ENCODE results near the gene KATNAL1. TPM values are rescaled to one million over a fixed set of nuclear protein-coding genes. Genes with fewer than 3 reads are reported as not detected.

Gene KATNAL1
- polyA plus RNA-seq, 1 of the 3 experiments (the other 2 are of a cell fraction) = 5.1 TPM

DNA sequence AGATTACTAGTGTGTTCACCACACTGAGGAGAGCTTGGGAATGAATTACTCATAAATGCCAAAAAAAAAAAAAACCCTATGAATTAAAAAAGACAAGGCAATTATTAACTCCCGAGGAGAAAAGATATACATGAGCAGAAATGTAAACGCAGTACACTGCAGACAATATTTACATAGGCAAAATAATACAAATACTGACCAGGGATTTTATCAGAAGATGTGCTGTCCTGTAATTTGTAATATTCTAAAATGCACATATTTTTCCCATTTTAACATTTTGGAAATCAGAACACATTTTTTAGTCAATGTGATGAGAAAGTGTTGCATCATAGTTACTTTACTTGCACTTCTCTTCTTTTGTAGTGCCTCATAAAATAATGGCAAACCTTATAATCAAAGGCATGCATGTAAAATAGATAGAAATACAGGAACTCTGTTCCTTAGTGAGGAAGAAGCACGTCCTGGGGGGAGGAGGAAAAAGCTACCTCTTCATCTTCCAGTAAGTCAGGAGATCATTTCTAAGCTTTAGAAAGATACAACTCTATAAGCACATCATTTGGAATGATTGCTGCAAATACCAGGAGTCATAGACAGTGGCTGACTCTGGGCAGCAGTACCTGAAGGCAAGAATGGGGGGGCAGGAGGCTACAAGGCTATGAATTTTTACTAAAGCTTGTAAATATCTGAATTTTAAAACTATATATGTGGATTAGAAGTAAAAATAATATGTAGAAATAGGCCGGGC lies 46.3 kb upstream of the KATNAL1 start:
- POLR2A ChIA-PET = interaction anchor here (0.6 to 0.8 kb wide), 2 partner anchors 20 to 221 kb away, joined by 3 to 6 read pairs; no protein-coding TSS in a partner anchor
- WGBS (ENCODE audit: low lambda C conversion rate) = 67% methylated on average over 4 of the region's 4 CpGs
- H3K9me3 ChIP-seq = peaks cover 7% of the 10 kb centered on the region; the same call in 1 of the 2 replicates
- H3K27ac ChIP-seq (ENCODE audit: low read depth in 2 of 2, low read length in 1 of 2) = no peak overlapping the region
- H3K9me2 ChIP-seq = no peaks in the 10 kb centered on the region
- H2AFZ ChIP-seq (ENCODE audit: low read depth) = no peak overlapping the region
- no peak overlapping the region for H3K4me2 ChIP-seq
- no peaks in the 10 kb centered on the region for H3K36me3 ChIP-seq (replicated peaks in 1 of 2; ENCODE audit: control insufficient read depth in 1 of 2, insufficient read depth in 2 of 2, low read length in 1 of 2)
- no peak overlapping the region for H3K9ac ChIP-seq
- H3F3A ChIP-seq (replicated peaks; ENCODE audit: insufficient read depth) = no peaks in the 10 kb centered on the region
- H4K20me1 ChIP-seq (ENCODE audit: insufficient read depth) = no peaks in the 10 kb centered on the region
- H3K27me3 ChIP-seq (ENCODE audit: insufficient read depth) = no peaks in the 10 kb centered on the region
- H3K79me2 ChIP-seq (ENCODE audit: insufficient read depth) = no peaks in the 10 kb centered on the region
- no peak overlapping the region for H3K4me3 ChIP-seq (ENCODE audit: low read depth in 2 of 2, low read length in 1 of 2)
- DNase-seq = no peak
- no peaks in the 10 kb centered on the region for H3K4me1 ChIP-seq (ENCODE audit: control insufficient read depth in 1 of 2, insufficient read depth in 2 of 2, low read depth in 1 of 2, low read length in 1 of 2)
- no peak for TF ChIP-seq TAF1 (IDR thresholded peaks at IDR 0.05; ENCODE audit: borderline replicate concordance, low read depth, low read length)
- CTCF ChIA-PET = interaction anchor here (1.0 to 1.9 kb wide), 3 partner anchors 9 to 221 kb away, joined by 3 to 8 read pairs (median 4); no protein-coding TSS in a partner anchor

DNA sequence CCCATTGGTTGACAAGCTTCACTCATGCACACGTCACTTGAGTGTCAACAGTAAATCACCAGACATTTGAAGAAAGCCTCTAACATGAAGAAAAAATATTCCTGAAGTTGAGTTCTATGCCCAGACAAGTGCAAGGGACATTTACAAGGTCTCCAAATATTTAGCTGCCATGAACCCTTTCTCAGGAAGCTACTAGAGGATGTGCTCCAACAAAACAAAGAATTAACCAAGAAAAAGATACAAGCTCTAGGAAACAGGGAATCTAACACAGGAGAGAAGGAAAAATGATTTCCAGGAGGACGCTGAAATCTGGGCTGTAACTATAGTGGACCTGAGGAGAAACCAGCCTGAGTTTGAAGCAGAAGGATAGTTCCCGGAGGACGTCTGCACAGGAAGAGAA lies 45.7 kb upstream of the KATNAL1 start:
- ChIA-PET POLR2A (interaction anchor here (0.6 kb wide), 1 partner anchor 20 kb away, joined by 6 read pairs; no protein-coding TSS in a partner anchor), CTCF (interaction anchor here (1.0 to 1.2 kb wide), 2 partner anchors 10 to 35 kb away, joined by 3 to 4 read pairs; no protein-coding TSS in a partner anchor)
- Histone ChIP-seq H3F3A (replicated peaks; ENCODE audit: insufficient read depth) (no peaks in the 10 kb centered on the region), H3K4me1 (ENCODE audit: control insufficient read depth in 1 of 2, insufficient read depth in 2 of 2, low read depth in 1 of 2, low read length in 1 of 2) (no peaks in the 10 kb centered on the region), H3K4me3 (ENCODE audit: low read depth in 2 of 2, low read length in 1 of 2) (no peak overlapping the region), H2AFZ (ENCODE audit: low read depth) (no peak overlapping the region), H3K36me3 (replicated peaks in 1 of 2; ENCODE audit: control insufficient read depth in 1 of 2, insufficient read depth in 2 of 2, low read length in 1 of 2) (no peaks in the 10 kb centered on the region), H3K79me2 (ENCODE audit: insufficient read depth) (no peaks in the 10 kb centered on the region), H3K9me2 (no peaks in the 10 kb centered on the region), H3K9ac (no peak overlapping the region), H3K27me3 (ENCODE audit: insufficient read depth) (no peaks in the 10 kb centered on the region), H3K9me3 (peaks cover 7% of the 10 kb centered on the region; the same call in 1 of the 2 replicates), H3K4me2 (no peak overlapping the region), H4K20me1 (ENCODE audit: insufficient read depth) (no peaks in the 10 kb centered on the region), H3K27ac (ENCODE audit: low read depth in 2 of 2, low read length in 1 of 2) (no peak overlapping the region)
- DNase-seq = no peak
- 81% methylated on average over 4 of the region's 4 CpGs for WGBS (ENCODE audit: low lambda C conversion rate)
- no peak for TF ChIP-seq TCF12 (IDR thresholded peaks at IDR 0.05)
- TF ChIP-seq RCOR1 (IDR thresholded peaks at IDR 0.05; ENCODE audit: low read length) = no peak
- TF ChIP-seq YY1 (IDR thresholded peaks at IDR 0.05; ENCODE audit: low read depth) = no peak
- no peak for TF ChIP-seq RAD21 (IDR thresholded peaks at IDR 0.05; ENCODE audit: low read length)
- no peak for TF ChIP-seq FOXM1 (IDR thresholded peaks at IDR 0.05; ENCODE audit: low read depth)

DNA sequence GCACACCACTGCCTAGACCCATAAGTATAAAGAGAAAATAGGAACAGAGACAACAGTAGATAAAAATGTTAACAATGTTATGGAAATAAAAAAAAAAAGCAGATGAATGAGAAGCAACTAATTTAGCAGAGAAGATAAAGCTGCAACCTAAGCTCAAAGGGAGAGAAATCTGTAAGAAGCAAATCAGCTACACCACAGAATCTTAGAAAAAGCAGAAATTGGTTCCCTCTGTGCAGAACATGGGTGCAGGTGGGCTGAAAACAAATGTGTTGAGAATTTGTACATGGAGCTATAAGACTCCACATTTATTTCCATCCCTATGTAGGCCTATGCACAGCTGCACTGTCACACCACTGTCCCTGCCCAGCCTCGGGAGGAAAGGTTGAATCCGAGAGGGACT lies 44.8 kb upstream of the KATNAL1 start:
- Histone ChIP-seq H3K4me1 (ENCODE audit: control insufficient read depth in 1 of 2, insufficient read depth in 2 of 2, low read depth in 1 of 2, low read length in 1 of 2) (no peaks in the 10 kb centered on the region), H3K9me3 (peaks cover 7% of the 10 kb centered on the region; the same call in 1 of the 2 replicates), H3K4me3 (ENCODE audit: low read depth in 2 of 2, low read length in 1 of 2) (no peak overlapping the region), H3F3A (replicated peaks; ENCODE audit: insufficient read depth) (no peaks in the 10 kb centered on the region), H4K20me1 (ENCODE audit: insufficient read depth) (no peaks in the 10 kb centered on the region), H3K9me2 (no peaks in the 10 kb centered on the region), H3K27ac (ENCODE audit: low read depth in 2 of 2, low read length in 1 of 2) (no peak overlapping the region), H2AFZ (ENCODE audit: low read depth) (no peak overlapping the region), H3K36me3 (replicated peaks in 1 of 2; ENCODE audit: control insufficient read depth in 1 of 2, insufficient read depth in 2 of 2, low read length in 1 of 2) (no peaks in the 10 kb centered on the region), H3K4me2 (no peak overlapping the region), H3K27me3 (ENCODE audit: insufficient read depth) (no peaks in the 10 kb centered on the region), H3K9ac (no peak overlapping the region), H3K79me2 (ENCODE audit: insufficient read depth) (no peaks in the 10 kb centered on the region)
- TF ChIP-seq, protein P1, sequence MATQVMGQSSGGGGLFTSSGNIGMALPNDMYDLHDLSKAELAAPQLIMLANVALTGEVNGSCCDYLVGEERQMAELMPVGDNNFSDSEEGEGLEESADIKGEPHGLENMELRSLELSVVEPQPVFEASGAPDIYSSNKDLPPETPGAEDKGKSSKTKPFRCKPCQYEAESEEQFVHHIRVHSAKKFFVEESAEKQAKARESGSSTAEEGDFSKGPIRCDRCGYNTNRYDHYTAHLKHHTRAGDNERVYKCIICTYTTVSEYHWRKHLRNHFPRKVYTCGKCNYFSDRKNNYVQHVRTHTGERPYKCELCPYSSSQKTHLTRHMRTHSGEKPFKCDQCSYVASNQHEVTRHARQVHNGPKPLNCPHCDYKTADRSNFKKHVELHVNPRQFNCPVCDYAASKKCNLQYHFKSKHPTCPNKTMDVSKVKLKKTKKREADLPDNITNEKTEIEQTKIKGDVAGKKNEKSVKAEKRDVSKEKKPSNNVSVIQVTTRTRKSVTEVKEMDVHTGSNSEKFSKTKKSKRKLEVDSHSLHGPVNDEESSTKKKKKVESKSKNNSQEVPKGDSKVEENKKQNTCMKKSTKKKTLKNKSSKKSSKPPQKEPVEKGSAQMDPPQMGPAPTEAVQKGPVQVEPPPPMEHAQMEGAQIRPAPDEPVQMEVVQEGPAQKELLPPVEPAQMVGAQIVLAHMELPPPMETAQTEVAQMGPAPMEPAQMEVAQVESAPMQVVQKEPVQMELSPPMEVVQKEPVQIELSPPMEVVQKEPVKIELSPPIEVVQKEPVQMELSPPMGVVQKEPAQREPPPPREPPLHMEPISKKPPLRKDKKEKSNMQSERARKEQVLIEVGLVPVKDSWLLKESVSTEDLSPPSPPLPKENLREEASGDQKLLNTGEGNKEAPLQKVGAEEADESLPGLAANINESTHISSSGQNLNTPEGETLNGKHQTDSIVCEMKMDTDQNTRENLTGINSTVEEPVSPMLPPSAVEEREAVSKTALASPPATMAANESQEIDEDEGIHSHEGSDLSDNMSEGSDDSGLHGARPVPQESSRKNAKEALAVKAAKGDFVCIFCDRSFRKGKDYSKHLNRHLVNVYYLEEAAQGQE (IDR thresholded peaks at IDR 0.05; ENCODE audit: low read depth, low read length) = no peak
- no peak for TF ChIP-seq EZH2phosphoT487 (IDR thresholded peaks at IDR 0.05; ENCODE audit: borderline replicate concordance, low read depth)
- TF ChIP-seq FOSL2 (IDR thresholded peaks at IDR 0.05; ENCODE audit: borderline replicate concordance, low read depth) = no peak
- WGBS (ENCODE audit: low lambda C conversion rate) = 82% methylated on average over 2 of the region's 2 CpGs
- ChIA-PET POLR2A (no interaction called here), CTCF (interaction anchor here (0.9 to 1.1 kb wide), 4 partner anchors 136 to 237 kb away, joined by 3 to 4 read pairs (median 3); no protein-coding TSS in a partner anchor)
- no peak for DNase-seq
